Lung (tissue), 12 donors: ENCODE measurements around the gene PDZRN4. TPM values are rescaled to one million over a fixed set of nuclear protein-coding genes. Genes with fewer than 3 reads are reported as not detected.

Source experiments
- ATAC-seq: fragments of 200-7000 bp; cut with Tn5 transposase; one replicate; pipeline ENCODE4 v1.9.1; 2020; ENCODE audit warnings: moderate number of reproducible peaks; ENCODE audit not compliant: insufficient read depth, low FRiP score
- DNase-seq, 3 donors: peaks; one replicate each; pipeline ENCODE4 v3.0.0-alpha.2; 2013 to 2017
- H3K27ac ChIP-seq, 2 donors: one replicate each; pipeline ENCODE4 v1.5.1; 2013; ENCODE audit warnings: mild to moderate bottlenecking in 2 of 2, moderate library complexity in 2 of 2, control low read depth in 1 of 2, inconsistent platforms in 1 of 2, low read depth in 1 of 2, low read length in 1 of 2
- H3K27me3 ChIP-seq, 3 donors: one replicate each; pipeline ENCODE4 v1.5.1; 2013; ENCODE audit warnings: low read length in 2 of 3; ENCODE audit not compliant: control insufficient read depth in 3 of 3, insufficient read depth in 3 of 3
- H3K36me3 ChIP-seq, 4 donors: one replicate each; pipeline ENCODE4 v1.5.1; 2013; ENCODE audit warnings: low read length in 4 of 4, mild to moderate bottlenecking in 1 of 4, moderate library complexity in 1 of 4; ENCODE audit not compliant: control insufficient read depth in 4 of 4, insufficient read depth in 4 of 4
- H3K4me1 ChIP-seq, 5 donors: one replicate each; pipeline ENCODE4 v1.5.1; 2013; ENCODE audit warnings: low read length in 5 of 5, mild to moderate bottlenecking in 2 of 5, moderate library complexity in 1 of 5; ENCODE audit not compliant: control insufficient read depth in 5 of 5, insufficient read depth in 5 of 5
- H3K4me3 ChIP-seq: one replicate; pipeline ENCODE4 v1.5.1; 2013; ENCODE audit warnings: mild to moderate bottlenecking, control low read depth, moderate library complexity
- H3K9ac ChIP-seq, 2 donors: one replicate each; pipeline ENCODE4 v1.5.1; 2013; ENCODE audit warnings: low read length in 2 of 2, control low read depth in 1 of 2; ENCODE audit not compliant: insufficient read depth in 1 of 2
- H3K9me3 ChIP-seq, 4 donors: one replicate each; pipeline ENCODE4 v1.5.1; 2013; ENCODE audit warnings: low read length in 3 of 4, mild to moderate bottlenecking in 1 of 4, moderate library complexity in 1 of 4; ENCODE audit not compliant: control insufficient read depth in 4 of 4, insufficient read depth in 3 of 4
- CTCF ChIP-seq: IDR thresholded peaks from 2 replicates; pipeline ENCODE4 v1.5.1; 2012; ENCODE audit warnings: mild to moderate bottlenecking; ENCODE audit errors: control extremely low read depth, extremely low read depth
- WGBS, 2 donors: extraction: QIAGEN DNeasy Blood & Tissue Kit; methylation state at CpG; one replicate each; pipeline ENCODE4 v1.1.7; 2013; 5-methylcytosine and 5-hydroxymethylcytosine counted together
- polyA plus RNA-seq, 2 donors: library from polyadenylated mRNA; stranded (reverse); fragments of 200-250 nt; gene quantifications; one replicate each; pipeline ENCODE4 v1.2.1, GENCODE V29; 2013
- total RNA-seq, 2 donors: library from RNA; depleted of rRNA in 1 of 2; stranded (reverse); fragments of >200 nt in 1 of 2; gene quantifications; one replicate each; pipeline ENCODE4 v1.2.1, GENCODE V29; 2014 to 2021
- donor health status: control.
- donor health status: control.
- donor health status: Bipolar disorder and iron deficiency.
- donor health status: healthy.
- donor health status: DM: yes; HTN: yes; CAD: no.

PDZRN4 gene
- total and polyA plus RNA-seq, 4 donors = 0.05 to 0.54 (median 0.32) TPM

- no peak for TF ChIP-seq CTCF
- DNase-seq (no peak), ATAC-seq (no peak)
- Histone ChIP-seq H3K27me3 (no peaks in the 10 kb centered on the region), H3K27ac (no peak overlapping the region), H3K9ac (no peak overlapping the region), H3K4me1 (peaks cover 0 to 15% (median 0%) of the 10 kb centered on the region in 5 donors), H3K36me3 (no peaks in the 10 kb centered on the region), H3K9me3 (no peaks in the 10 kb centered on the region), H3K4me3 (no peak overlapping the region)
- WGBS, 2 donors = 86 to 96% methylated on average over 3 of the region's 3 CpGs
These were observed 332.7 kb downstream of the PDZRN4 start for GRCh38 chr12:41520869-41521268.

- H3K36me3 ChIP-seq = no peaks in the 10 kb centered on the region
- peak overlapping the region in 1 of 2 donors; percentile 45 for H3K27ac ChIP-seq
- no peak overlapping the region for H3K4me3 ChIP-seq
- DNase-seq (peak in 2 of 3 donors; percentile 73 to 76), ATAC-seq (peak; percentile 43)
- H3K9me3 ChIP-seq = no peaks in the 10 kb centered on the region
- H3K9ac ChIP-seq = no peak overlapping the region
- WGBS, 2 donors = 31 to 36% methylated on average over 1 of the region's 1 CpG
- no peaks in the 10 kb centered on the region for H3K27me3 ChIP-seq
- no peak for TF ChIP-seq CTCF
- H3K4me1 ChIP-seq = peaks cover 0 to 15% (median 0%) of the 10 kb centered on the region in 5 donors
These were observed 333.8 kb downstream of the PDZRN4 start for GRCh38 chr12:41521872-41522379.

DNA sequence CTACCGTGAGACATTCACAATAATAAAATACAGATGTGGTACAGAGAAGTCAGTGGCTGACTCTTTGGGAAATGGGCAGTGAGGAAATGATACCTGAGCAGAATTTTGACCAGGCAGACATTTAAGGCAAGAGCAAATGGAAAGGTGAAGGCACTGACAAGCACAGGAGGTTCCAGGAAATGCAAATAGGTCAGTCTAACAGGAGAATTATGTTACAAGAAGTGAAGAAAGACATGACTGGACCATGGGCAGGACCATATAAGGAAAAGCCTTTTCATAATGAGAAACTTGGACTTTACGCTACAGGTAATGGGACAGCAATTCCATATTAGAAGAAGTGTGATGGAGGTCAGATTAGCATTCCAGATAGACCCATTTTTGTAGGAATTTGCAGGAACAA, 338.9 kb downstream of the PDZRN4 start:
- Histone ChIP-seq H3K27me3 (peaks cover 0 to 3% (median 0%) of the 10 kb centered on the region in 3 donors), H3K4me1 (no peaks in the 10 kb centered on the region), H3K36me3 (no peaks in the 10 kb centered on the region), H3K9ac (no peak overlapping the region), H3K9me3 (peaks cover 0 to 3% (median 0%) of the 10 kb centered on the region in 4 donors), H3K4me3 (no peak overlapping the region), H3K27ac (no peak overlapping the region)
- WGBS, 2 donors = 96 to 97% methylated on average over 2 of the region's 2 CpGs
- DNase-seq = no peak
- ATAC-seq = no peak
- TF ChIP-seq CTCF = no peak
